Measurements from ENCODE around the gene KRTAP13-2. TPM values are rescaled to one million over a fixed set of nuclear protein-coding genes. Genes with fewer than 3 reads are reported as not detected.

The KRTAP13-2 gene, protein sequence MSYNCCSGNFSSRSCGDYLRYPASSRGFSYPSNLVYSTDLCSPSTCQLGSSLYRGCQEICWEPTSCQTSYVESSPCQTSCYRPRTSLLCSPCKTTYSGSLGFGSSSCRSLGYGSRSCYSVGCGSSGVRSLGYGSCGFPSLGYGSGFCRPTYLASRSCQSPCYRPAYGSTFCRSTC
- total RNA-seq = not detected
- total RNA-seq (2013) = not detected
- 0 reads per million in 29 experiments for total RNA-seq

DNA sequence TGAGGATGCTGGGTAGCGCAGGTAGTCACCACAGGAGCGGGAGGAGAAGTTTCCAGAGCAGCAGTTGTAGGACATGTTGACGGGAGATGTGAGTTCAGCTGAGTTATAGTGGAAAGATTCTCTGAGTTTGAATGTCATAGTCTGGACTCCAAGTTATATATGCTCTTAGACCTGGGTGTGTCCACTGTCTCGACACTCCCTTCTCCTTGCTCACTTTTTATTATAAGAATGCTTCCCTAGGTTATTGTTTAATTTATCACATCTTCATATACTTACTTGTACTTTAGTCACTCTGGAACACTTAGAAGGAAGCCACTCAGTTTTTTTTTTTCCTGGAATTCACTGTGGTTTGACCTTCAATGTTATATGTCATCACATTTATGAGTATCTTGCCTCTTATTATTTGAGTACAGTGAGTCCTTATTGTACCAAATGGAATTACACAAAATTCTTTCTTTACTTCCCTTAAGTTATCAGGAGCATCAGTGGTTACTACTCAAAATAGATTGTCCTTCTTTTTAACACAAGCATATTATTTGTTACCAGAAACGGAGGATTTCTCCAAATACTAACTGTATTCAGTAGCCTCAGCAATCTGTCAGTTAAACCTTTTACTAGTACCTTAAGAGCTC lies at the start of gene KRTAP13-2:
TSS of gene KRTAP13-2 (minus strand) at position 133 of the 632 bp plus-strand sequence. CDS start at position 75, 58 bp downstream.
- DNase-seq (no peak), ATAC-seq (replicated peaks in 1 of 4) (no peak)
- H3K4me3 ChIP-seq (ENCODE audit: control insufficient read depth in 1 of 2, extremely low read depth in 1 of 2, low read length in 1 of 2) = no peak within 1 kb of the TSS
- H3K27ac ChIP-seq (ENCODE audit: low read length) = no peak within 1 kb of the TSS
- Mint-ChIP-seq H3K9me3 (peaks cover 0 to 3% (median 0%) of the 10 kb centered on the region in 3 donors), H3K27ac (no peak within 1 kb of the TSS), H3K4me1 (no peaks in the 10 kb centered on the region), H3K36me3 (no peaks in the 10 kb centered on the region), H3K4me3 (no peak within 1 kb of the TSS), H3K27me3 (peaks cover 0 to 6% of the 10 kb centered on the region in 2 donors)
- no peaks in the 10 kb centered on the region for H3K36me3 ChIP-seq (ENCODE audit: control insufficient read depth in 2 of 2, extremely low read depth in 1 of 2, insufficient read depth in 1 of 2, low read length in 1 of 2)
- no peaks in the 10 kb centered on the region for H3K9me3 ChIP-seq
- POLR2A ChIA-PET = no interaction called here
- H3K27me3 ChIP-seq (replicated peaks in 1 of 2; ENCODE audit: control insufficient read depth in 2 of 2, extremely low read depth in 1 of 2, insufficient read depth in 2 of 2, low read length in 1 of 2) = no peaks in the 10 kb centered on the region
- 100% methylated on average over 1 of the region's 5 CpGs for WGBS (ENCODE audit: insufficient coverage)
- CTCF ChIA-PET = no interaction called here
- H3K4me1 ChIP-seq (ENCODE audit: control insufficient read depth in 1 of 2, extremely low read depth in 1 of 2, insufficient read depth in 2 of 2, low read length in 2 of 2) = no peaks in the 10 kb centered on the region

DNA sequence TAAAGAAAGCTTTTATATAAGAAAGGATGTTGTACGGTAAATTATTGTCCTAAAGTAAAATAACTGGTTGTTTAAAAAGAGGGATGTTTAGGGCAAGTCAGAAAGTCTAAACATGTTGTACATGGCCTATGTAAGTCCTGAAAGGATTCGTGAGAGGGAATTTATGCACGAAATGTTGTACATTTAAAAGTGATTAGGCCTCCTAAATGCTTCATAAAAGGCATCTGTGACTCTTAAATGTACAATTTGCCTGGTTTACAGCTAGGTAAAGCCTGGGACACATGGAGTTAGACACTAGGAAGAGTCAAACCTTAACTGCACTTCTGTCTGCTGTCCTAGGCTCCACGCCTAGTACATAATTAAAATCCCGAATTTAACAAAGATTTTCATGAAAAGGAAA lies 43.9 kb upstream of the KRTAP13-2 start:
- H3K27me3 ChIP-seq (replicated peaks in 1 of 2; ENCODE audit: control insufficient read depth in 2 of 2, extremely low read depth in 1 of 2, insufficient read depth in 2 of 2, low read length in 1 of 2) = no peaks in the 10 kb centered on the region
- WGBS (ENCODE audit: insufficient coverage) = 56% methylated on average over 3 of the region's 5 CpGs
- Mint-ChIP-seq H3K4me1 (no peaks in the 10 kb centered on the region), H3K27me3 (peaks cover 0 to 2% of the 10 kb centered on the region in 2 donors), H3K4me3 (no peak overlapping the region), H3K36me3 (no peaks in the 10 kb centered on the region), H3K27ac (no peak overlapping the region), H3K9me3 (peaks cover 0 to 5% (median 0%) of the 10 kb centered on the region in 3 donors)
- no peak for ATAC-seq (replicated peaks in 1 of 4)
- no peak overlapping the region for H3K27ac ChIP-seq (ENCODE audit: low read length)
- H3K36me3 ChIP-seq (ENCODE audit: control insufficient read depth in 2 of 2, extremely low read depth in 1 of 2, insufficient read depth in 1 of 2, low read length in 1 of 2) = no peaks in the 10 kb centered on the region
- CTCF ChIA-PET = no interaction called here
- POLR2A ChIA-PET = no interaction called here
- H3K4me3 ChIP-seq (ENCODE audit: control insufficient read depth in 1 of 2, extremely low read depth in 1 of 2, low read length in 1 of 2) = no peak overlapping the region
- H3K4me1 ChIP-seq (ENCODE audit: control insufficient read depth in 1 of 2, extremely low read depth in 1 of 2, insufficient read depth in 2 of 2, low read length in 2 of 2) = no peaks in the 10 kb centered on the region
- DNase-seq = no peak
- H3K9me3 ChIP-seq = no peaks in the 10 kb centered on the region

DNA sequence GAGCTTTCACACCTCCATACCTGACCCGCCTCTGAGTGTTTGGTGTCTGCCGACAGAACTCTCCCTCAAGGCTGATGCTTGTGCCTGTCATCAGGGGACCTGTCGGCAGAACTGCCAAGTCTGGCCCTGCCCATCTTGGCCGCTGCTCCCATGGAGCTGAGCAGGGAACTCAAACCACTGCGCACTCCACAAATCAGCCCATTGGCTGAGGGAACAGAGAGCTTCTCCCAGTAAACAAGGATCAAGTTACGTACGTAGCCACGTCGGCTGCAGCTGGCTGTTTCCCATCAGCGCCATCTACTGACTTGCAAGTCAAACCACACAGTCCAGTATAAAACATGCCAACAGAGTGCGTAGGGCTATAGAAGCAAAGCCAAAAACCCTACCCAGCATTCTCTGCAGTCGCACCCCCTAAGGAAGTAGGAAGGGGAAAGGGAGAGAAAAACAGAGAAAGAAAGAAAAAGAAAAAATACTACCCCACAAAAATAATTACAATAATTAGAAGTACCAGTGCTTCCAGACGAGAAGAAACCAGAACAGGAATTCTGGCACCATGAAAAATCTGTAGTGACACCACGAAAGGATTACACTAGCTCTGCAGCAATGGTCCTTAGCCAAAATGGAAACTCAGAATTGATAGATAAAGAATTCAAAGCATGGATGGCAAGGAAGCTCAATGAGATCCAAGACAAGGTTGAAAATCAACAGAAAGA lies 36.9 kb upstream of the KRTAP13-2 start:
- POLR2A ChIA-PET = no interaction called here
- Mint-ChIP-seq H3K36me3 (no peaks in the 10 kb centered on the region), H3K27me3 (peaks cover 11 to 15% of the 10 kb centered on the region in 2 donors), H3K4me1 (no peaks in the 10 kb centered on the region), H3K27ac (no peak overlapping the region), H3K4me3 (peak overlapping the region in 1 of 3 donors; percentile 37), H3K9me3 (peaks cover 4 to 16% (median 8%) of the 10 kb centered on the region in 3 donors)
- H3K36me3 ChIP-seq (ENCODE audit: control insufficient read depth in 2 of 2, extremely low read depth in 1 of 2, insufficient read depth in 1 of 2, low read length in 1 of 2) = no peaks in the 10 kb centered on the region
- ATAC-seq (replicated peaks in 1 of 4) (no peak), DNase-seq (peak in 1 of 35 experiments; percentile 0)
- WGBS (ENCODE audit: insufficient coverage) = 63% methylated on average over 6 of the region's 14 CpGs
- no peak overlapping the region for H3K27ac ChIP-seq (ENCODE audit: low read length)
- H3K4me1 ChIP-seq (ENCODE audit: control insufficient read depth in 1 of 2, extremely low read depth in 1 of 2, insufficient read depth in 2 of 2, low read length in 2 of 2) = no peaks in the 10 kb centered on the region
- no peak overlapping the region for H3K4me3 ChIP-seq (ENCODE audit: control insufficient read depth in 1 of 2, extremely low read depth in 1 of 2, low read length in 1 of 2)
- H3K9me3 ChIP-seq = no peaks in the 10 kb centered on the region
- CTCF ChIA-PET = no interaction called here
- H3K27me3 ChIP-seq (replicated peaks in 1 of 2; ENCODE audit: control insufficient read depth in 2 of 2, extremely low read depth in 1 of 2, insufficient read depth in 2 of 2, low read length in 1 of 2) = peaks cover 0 to 3% of the 10 kb centered on the region in 2 experiments

DNA sequence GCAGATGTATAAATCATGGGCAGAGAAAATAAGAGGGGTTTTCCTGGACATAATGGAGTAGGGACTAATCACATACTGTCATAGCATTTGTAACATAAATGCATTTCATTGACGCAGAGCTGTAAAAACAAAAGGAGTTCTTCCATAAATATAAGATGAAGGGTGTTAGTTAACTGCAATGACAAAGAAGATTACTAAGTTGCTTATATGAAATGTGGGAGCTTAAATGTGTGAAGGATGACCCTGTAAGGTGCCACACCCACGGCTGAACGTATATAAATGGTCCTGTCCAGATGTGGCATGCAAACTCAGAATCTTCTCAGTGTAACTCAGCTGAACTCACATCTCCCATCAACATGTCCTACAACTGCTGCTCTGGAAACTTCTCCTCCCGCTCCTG lies 23.7 kb upstream of the KRTAP13-2 start, which contains the start of gene KRTAP13-1:
TSS of gene KRTAP13-1 (plus strand) at position 301 of the 400 bp plus-strand sequence. CDS start at position 357, 56 bp downstream.
- Histone ChIP-seq H3K27me3 (replicated peaks in 1 of 2; ENCODE audit: control insufficient read depth in 2 of 2, extremely low read depth in 1 of 2, insufficient read depth in 2 of 2, low read length in 1 of 2) (no peaks in the 10 kb centered on the region), H3K9me3 (no peaks in the 10 kb centered on the region), H3K27ac (ENCODE audit: low read length) (no peak within 1 kb of the TSS), H3K4me3 (ENCODE audit: control insufficient read depth in 1 of 2, extremely low read depth in 1 of 2, low read length in 1 of 2) (no peak within 1 kb of the TSS), H3K4me1 (ENCODE audit: control insufficient read depth in 1 of 2, extremely low read depth in 1 of 2, insufficient read depth in 2 of 2, low read length in 2 of 2) (no peaks in the 10 kb centered on the region), H3K36me3 (ENCODE audit: control insufficient read depth in 2 of 2, extremely low read depth in 1 of 2, insufficient read depth in 1 of 2, low read length in 1 of 2) (no peaks in the 10 kb centered on the region)
- ATAC-seq (replicated peaks in 1 of 4) (no peak), DNase-seq (no peak)
- H3K4me3 Mint-ChIP-seq = no peak within 1 kb of the TSS
- no peaks in the 10 kb centered on the region for H3K9me3 Mint-ChIP-seq
- H3K27ac Mint-ChIP-seq = no peak within 1 kb of the TSS
- H3K36me3 Mint-ChIP-seq = no peaks in the 10 kb centered on the region
- peaks cover 0 to 11% of the 10 kb centered on the region in 2 donors for H3K27me3 Mint-ChIP-seq
- 77% methylated on average over 2 of the region's 4 CpGs for WGBS (ENCODE audit: insufficient coverage)
- CTCF ChIA-PET = no interaction called here
- POLR2A ChIA-PET = no interaction called here
- no peaks in the 10 kb centered on the region for H3K4me1 Mint-ChIP-seq

DNA sequence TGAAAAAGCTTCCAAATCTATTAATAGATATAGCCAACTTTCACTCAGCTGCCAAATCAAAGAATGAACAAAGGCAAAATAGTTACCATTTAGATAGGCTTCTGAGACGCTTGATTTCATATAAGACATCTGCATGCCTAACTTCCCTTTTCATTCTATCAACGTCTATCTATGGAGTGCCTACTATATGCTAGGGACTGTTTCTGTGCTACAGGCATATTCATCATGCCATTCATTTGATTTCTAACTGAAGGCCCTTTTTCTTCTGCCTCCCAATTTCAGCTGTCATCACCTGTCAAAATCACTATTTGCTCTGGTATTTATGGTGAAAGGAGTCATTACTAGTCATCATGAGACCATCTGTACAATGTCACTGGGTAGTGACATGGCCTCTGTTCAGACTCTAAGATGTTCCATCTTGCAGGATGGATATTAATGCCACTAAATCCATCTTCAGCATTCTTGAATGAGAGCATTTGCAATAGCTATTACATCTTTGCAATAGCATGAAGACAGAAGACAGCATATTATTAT lies 19.5 kb upstream of the KRTAP13-2 start:
- Histone ChIP-seq H3K4me3 (ENCODE audit: control insufficient read depth in 1 of 2, extremely low read depth in 1 of 2, low read length in 1 of 2) (no peak overlapping the region), H3K9me3 (no peaks in the 10 kb centered on the region), H3K36me3 (ENCODE audit: control insufficient read depth in 2 of 2, extremely low read depth in 1 of 2, insufficient read depth in 1 of 2, low read length in 1 of 2) (no peaks in the 10 kb centered on the region), H3K27ac (ENCODE audit: low read length) (no peak overlapping the region), H3K27me3 (replicated peaks in 1 of 2; ENCODE audit: control insufficient read depth in 2 of 2, extremely low read depth in 1 of 2, insufficient read depth in 2 of 2, low read length in 1 of 2) (peaks cover 0 to 3% of the 10 kb centered on the region in 2 experiments), H3K4me1 (ENCODE audit: control insufficient read depth in 1 of 2, extremely low read depth in 1 of 2, insufficient read depth in 2 of 2, low read length in 2 of 2) (no peaks in the 10 kb centered on the region)
- POLR2A ChIA-PET = no interaction called here
- Mint-ChIP-seq H3K4me1 (no peaks in the 10 kb centered on the region), H3K27me3 (peaks cover 0 to 5% of the 10 kb centered on the region in 2 donors), H3K9me3 (peaks cover 4 to 8% (median 4%) of the 10 kb centered on the region in 3 donors), H3K27ac (no peak overlapping the region), H3K4me3 (no peak overlapping the region), H3K36me3 (no peaks in the 10 kb centered on the region)
- CTCF ChIA-PET = no interaction called here
- WGBS (ENCODE audit: insufficient coverage) = no CpG with 5 or more reads among the region's 2 CpGs
- DNase-seq (no peak), ATAC-seq (replicated peaks in 1 of 4) (no peak)

DNA sequence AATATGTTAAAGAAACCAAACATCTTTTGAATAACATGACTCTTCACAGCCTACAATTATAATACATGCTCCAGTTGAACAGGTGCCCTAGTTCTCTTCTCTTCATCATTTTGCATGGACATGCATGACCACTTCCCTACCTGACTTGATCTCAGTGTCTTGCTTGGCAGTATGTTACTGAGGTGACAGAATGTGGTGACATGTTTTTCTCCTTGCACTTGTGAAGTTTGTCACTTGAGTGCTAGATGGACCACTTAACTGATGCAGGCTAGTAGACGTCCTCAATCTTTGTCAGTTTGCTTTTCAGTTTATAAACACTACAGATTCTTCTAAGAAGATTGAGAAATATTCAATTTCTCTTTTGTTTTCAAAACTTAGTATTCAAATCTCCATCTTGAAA lies 10.1 kb upstream of the KRTAP13-2 start:
- H3K36me3 Mint-ChIP-seq = no peaks in the 10 kb centered on the region
- POLR2A ChIA-PET = no interaction called here
- CTCF ChIA-PET = no interaction called here

More for the DNA sequence above, 10.1 kb upstream of the KRTAP13-2 start:
- H3K27ac Mint-ChIP-seq = no peak overlapping the region
- peaks cover 0 to 6% of the 10 kb centered on the region in 2 donors for H3K27me3 Mint-ChIP-seq
- no peaks in the 10 kb centered on the region for H3K36me3 ChIP-seq (ENCODE audit: control insufficient read depth in 2 of 2, extremely low read depth in 1 of 2, insufficient read depth in 1 of 2, low read length in 1 of 2)
- H3K4me3 ChIP-seq (ENCODE audit: control insufficient read depth in 1 of 2, extremely low read depth in 1 of 2, low read length in 1 of 2) = no peak overlapping the region
- H3K4me1 Mint-ChIP-seq = no peaks in the 10 kb centered on the region
- H3K27me3 ChIP-seq (replicated peaks in 1 of 2; ENCODE audit: control insufficient read depth in 2 of 2, extremely low read depth in 1 of 2, insufficient read depth in 2 of 2, low read length in 1 of 2) = peaks cover 0 to 3% of the 10 kb centered on the region in 2 experiments
- H3K9me3 Mint-ChIP-seq = no peaks in the 10 kb centered on the region
- no peaks in the 10 kb centered on the region for H3K9me3 ChIP-seq
- H3K27ac ChIP-seq (ENCODE audit: low read length) = no peak overlapping the region
- no peaks in the 10 kb centered on the region for H3K4me1 ChIP-seq (ENCODE audit: control insufficient read depth in 1 of 2, extremely low read depth in 1 of 2, insufficient read depth in 2 of 2, low read length in 2 of 2)
- DNase-seq (no peak), ATAC-seq (replicated peaks in 1 of 4) (no peak)
- no peak overlapping the region for H3K4me3 Mint-ChIP-seq
- no CpG with 5 or more reads among the region's 1 CpG for WGBS (ENCODE audit: insufficient coverage)

All from T-cell (primary cell).